Thyroid gland (tissue), 4 donors: ENCODE results near the gene PDF. TPM values are rescaled to one million over a fixed set of nuclear protein-coding genes. Genes with fewer than 3 reads are reported as not detected.
"Not testable (repeated sequence)": the region's sequence is repeated elsewhere in the genome, so short reads cannot be mapped to it uniquely, and the experiment has no call there.

ENCODE experiments used
- DNase-seq, 2 donors: peaks; one replicate each; pipeline ENCODE4 v3.0.0-alpha.2; 2019
- H3K27ac ChIP-seq, 3 donors: fragments of 200-600 bp; sonication (generic); 1 replicate in 2 of 3; 2 replicates in 1 of 3; pipeline ENCODE4 v1.5.1; 2016 to 2019; ENCODE audit warnings: mild to moderate bottlenecking in 1 of 3, moderate library complexity in 1 of 3
- H3K27me3 ChIP-seq: fragments of 200-600 bp; sonication (generic); one replicate; pipeline ENCODE4 v1.5.1; 2019
- H3K36me3 ChIP-seq, 2 donors: fragments of 200-600 bp; sonication (generic); one replicate each; pipeline ENCODE4 v1.5.1; 2016 to 2019
- H3K4me1 ChIP-seq, 2 donors: fragments of 200-600 bp; sonication (generic); one replicate each; pipeline ENCODE4 v1.5.1; 2017 to 2019
- H3K4me3 ChIP-seq, 3 donors: fragments of 200-600 bp; sonication (generic); replicated peaks in 1 of 3; 1 replicate in 2 of 3; 2 replicates in 1 of 3; pipeline ENCODE4 v1.5.1; 2016; ENCODE audit warnings: mild to moderate bottlenecking in 1 of 3
- H3K9me3 ChIP-seq: fragments of 200-600 bp; sonication (generic); one replicate; pipeline ENCODE4 v1.5.1; 2017
- CTCF ChIP-seq, 6 experiments: fragments of 200-600 bp in 3 of 6; fragments of 450-650 bp in 3 of 6; sonication (generic) in 3 of 6; IDR thresholded peaks; one replicate each; pipeline ENCODE4 v1.5.1; 2016 to 2019; ENCODE audit warnings: antibody characterized with exemption in 6 of 6, mild to moderate bottlenecking in 2 of 6, inconsistent platforms in 1 of 6, moderate library complexity in 1 of 6
- POLR2A ChIP-seq, 2 donors: fragments of 450-650 bp; IDR thresholded peaks; one replicate each; pipeline ENCODE4 v1.6.1; 2017; ENCODE audit warnings: antibody characterized with exemption in 2 of 2, mild to moderate bottlenecking in 2 of 2, moderate library complexity in 1 of 2
- WGBS, 2 donors: methylation state at CpG; one replicate each; pipeline ENCODE4 v1.1.5; 2017; 5-methylcytosine and 5-hydroxymethylcytosine counted together
- intact Hi-C: fragments of 100-400 bp; cut with DNase I; formaldehyde crosslinking; loops from one replicate; pipeline ENCODE4 v1.15.1; 2023
- total RNA-seq, 4 donors: library from RNA; depleted of rRNA; stranded (reverse); fragments of >200 nt; gene quantifications; one replicate each; pipeline ENCODE4 v1.2.3, GENCODE V29; 2016

The PDF gene
- total RNA-seq, 4 donors from 2014 or later, result 35.2 to 57.0 (median 51.0) TPM

DNA sequence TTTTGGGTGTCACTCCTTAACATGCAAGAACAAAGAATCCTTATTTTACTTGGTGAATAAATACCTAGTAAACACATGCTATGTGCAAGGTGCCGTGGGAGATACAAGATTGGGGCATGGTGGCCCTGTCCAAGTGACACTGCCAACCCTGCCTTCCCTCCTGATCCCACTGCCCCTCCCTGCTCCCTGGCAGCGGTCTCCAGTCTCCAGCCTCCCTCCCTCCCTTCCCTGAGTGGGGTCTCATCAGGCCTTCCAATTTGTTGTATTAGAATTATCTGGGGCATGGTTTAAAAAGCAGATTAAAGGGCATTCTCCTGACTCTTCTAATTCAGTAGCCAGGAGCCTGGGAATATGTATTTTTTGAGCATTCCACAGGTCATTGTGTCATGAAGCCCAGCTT, 33.7 kb upstream of the PDF start:
- H3K27me3 ChIP-seq, result no peaks in the 10 kb centered on the region
- DNase-seq, result no peak
- H3K9me3 ChIP-seq, result no peaks in the 10 kb centered on the region
- no peak overlapping the region for H3K4me3 ChIP-seq
- intact Hi-C loops, result no loop called here
- no peak for TF ChIP-seq POLR2A (IDR thresholded peaks at IDR 0.05)
- TF ChIP-seq CTCF (IDR thresholded peaks at IDR 0.05), result no peak
- no peak overlapping the region for H3K27ac ChIP-seq
- no peaks in the 10 kb centered on the region for H3K4me1 ChIP-seq
- H3K36me3 ChIP-seq, result peaks cover 40 to 42% of the 10 kb centered on the region in 2 donors
- 98 to 100% methylated on average over 2 of the region's 2 CpGs for WGBS, 2 donors

- peaks cover 32 to 36% of the 10 kb centered on the region in 2 donors for H3K36me3 ChIP-seq
- no peak for TF ChIP-seq POLR2A (IDR thresholded peaks at IDR 0.05)
- TF ChIP-seq CTCF (IDR thresholded peaks at IDR 0.05), result no peak
- intact Hi-C loops, result no loop called here
- H3K27me3 ChIP-seq, result no peaks in the 10 kb centered on the region
- no peaks in the 10 kb centered on the region for H3K9me3 ChIP-seq
- H3K4me1 ChIP-seq, result no peaks in the 10 kb centered on the region
- peak; percentile 58 to 73 for DNase-seq
- 67 to 77% methylated on average over 5 of the region's 5 CpGs for WGBS, 2 donors
- H3K4me3 ChIP-seq, result no peak overlapping the region
- no peak overlapping the region for H3K27ac ChIP-seq
Observed at GRCh38 chr16:69363281-69363717, 32.9 kb upstream of the PDF start.

DNA sequence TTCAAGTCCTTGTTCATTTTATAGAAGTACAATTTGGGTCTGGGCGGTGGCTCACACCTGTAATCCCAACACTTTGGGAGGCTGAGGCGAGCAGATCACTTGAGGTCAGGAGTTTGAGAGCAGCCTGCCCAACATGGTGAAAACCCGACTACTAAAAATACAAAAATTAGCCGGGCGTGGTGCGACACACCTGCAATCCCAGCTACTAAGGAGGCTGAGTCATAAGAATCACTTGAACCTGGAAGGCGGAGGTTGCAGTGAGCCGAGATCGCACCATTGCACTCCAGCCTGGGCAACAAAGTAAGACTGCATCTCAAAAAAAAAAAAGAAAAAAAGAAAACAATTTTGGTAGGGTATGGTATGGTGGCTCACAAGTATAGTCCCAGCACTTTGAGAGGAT, 29.7 kb upstream of the PDF start:
- H3K27me3 ChIP-seq, H3K9me3 ChIP-seq, H3K4me3 ChIP-seq, intact Hi-C loops, DNase-seq, H3K27ac ChIP-seq: not testable (repeated sequence)
- H3K4me1 ChIP-seq, result peaks cover 5 to 15% of the 10 kb centered on the region in 2 donors
- H3K36me3 ChIP-seq, result peaks cover 6 to 18% of the 10 kb centered on the region in 2 donors
- WGBS, 2 donors, result 86 to 88% methylated on average over 9 of the region's 9 CpGs

GRCh38 chr16:69351309-69352027, 21.1 kb upstream of the PDF start, which contains the start of gene TMED6:
Gene TMED6, minus strand, starts transcription at chr16:69351786. Its CDS starts 33 bp downstream, at chr16:69351753.
- H3K9me3 ChIP-seq, result no peaks in the 10 kb centered on the region
- no peak for DNase-seq
- peaks cover 15 to 17% of the 10 kb centered on the region in 2 donors for H3K4me1 ChIP-seq
- peaks cover 0 to 11% of the 10 kb centered on the region in 2 donors for H3K36me3 ChIP-seq
- no peak within 1 kb of the TSS for H3K4me3 ChIP-seq
- H3K27ac ChIP-seq, result peak within 1 kb of the TSS in 1 of 3 donors; percentile 13
- 71 to 73% methylated on average over 12 of the region's 12 CpGs for WGBS, 2 donors
- no peaks in the 10 kb centered on the region for H3K27me3 ChIP-seq
- no peak for TF ChIP-seq CTCF (IDR thresholded peaks at IDR 0.05)
- TF ChIP-seq POLR2A (IDR thresholded peaks at IDR 0.05), result no peak
- intact Hi-C loops, result no loop called here

DNA sequence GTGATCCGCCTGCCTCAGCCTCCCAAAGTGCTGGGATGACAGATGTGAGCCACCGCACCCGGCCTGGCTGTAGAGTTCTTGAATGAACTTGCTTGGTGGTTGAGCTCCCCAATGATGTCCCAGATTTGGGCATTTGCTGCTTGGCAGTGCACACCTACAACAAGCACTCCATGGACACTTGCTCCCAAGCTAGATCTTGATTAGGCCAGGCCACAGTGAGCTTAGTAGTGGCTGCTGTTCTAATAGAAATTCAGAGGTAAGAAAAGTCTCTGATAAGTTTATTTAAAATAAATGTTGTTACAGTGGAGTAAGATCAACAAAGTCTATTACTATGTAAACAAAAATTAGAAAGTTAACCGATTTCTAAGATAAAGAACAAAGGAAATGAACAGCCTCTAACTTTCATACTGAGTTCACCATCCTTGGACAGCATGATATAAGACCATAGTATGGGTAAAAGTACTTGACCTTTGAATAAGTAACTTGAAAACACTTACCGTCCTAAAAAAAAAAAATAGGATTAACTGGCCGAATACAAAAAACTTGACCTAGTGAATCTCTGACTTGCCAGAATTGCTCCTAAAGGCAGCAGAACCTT, 20.2 kb upstream of the PDF start:
- Histone ChIP-seq H3K36me3 (peaks cover 0 to 4% of the 10 kb centered on the region in 2 donors), H3K4me1 (peaks cover 8 to 13% of the 10 kb centered on the region in 2 donors), H3K9me3 (no peaks in the 10 kb centered on the region), H3K27me3 (no peaks in the 10 kb centered on the region), H3K4me3 (no peak overlapping the region), H3K27ac (peak overlapping the region in 1 of 3 donors; percentile 13)
- intact Hi-C loops, result no loop called here
- WGBS, 2 donors, result 49 to 51% methylated on average over 6 of the region's 6 CpGs
- TF ChIP-seq POLR2A (IDR thresholded peaks at IDR 0.05) (no peak), CTCF (IDR thresholded peaks at IDR 0.05) (no peak)
- peak; percentile 30 for DNase-seq
